ENCODE data around the gene SRD5A1.

SRD5A1 gene, protein sequence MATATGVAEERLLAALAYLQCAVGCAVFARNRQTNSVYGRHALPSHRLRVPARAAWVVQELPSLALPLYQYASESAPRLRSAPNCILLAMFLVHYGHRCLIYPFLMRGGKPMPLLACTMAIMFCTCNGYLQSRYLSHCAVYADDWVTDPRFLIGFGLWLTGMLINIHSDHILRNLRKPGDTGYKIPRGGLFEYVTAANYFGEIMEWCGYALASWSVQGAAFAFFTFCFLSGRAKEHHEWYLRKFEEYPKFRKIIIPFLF

GRCh38 chr5:6632888-6633468, at the start of gene SRD5A1, which contains the start of gene NSUN2:
Gene SRD5A1 (plus strand): TSS chr5:6633440. CDS start chr5:6633577, 137 bp downstream.
Gene NSUN2 (minus strand): TSS chr5:6633044. CDS start chr5:6632979, 65 bp downstream.
- peak; percentile 90 for DNase-seq (ENCODE audit: low read depth)

- no peak for DNase-seq (ENCODE audit: low read depth)
These were observed 49.1 kb upstream of the SRD5A1 start for GRCh38 chr5:6584101-6584645.

GRCh38 chr5:6584727-6585126, 48.5 kb upstream of the SRD5A1 start:
- DNase-seq (ENCODE audit: low read depth) = no peak

DNA sequence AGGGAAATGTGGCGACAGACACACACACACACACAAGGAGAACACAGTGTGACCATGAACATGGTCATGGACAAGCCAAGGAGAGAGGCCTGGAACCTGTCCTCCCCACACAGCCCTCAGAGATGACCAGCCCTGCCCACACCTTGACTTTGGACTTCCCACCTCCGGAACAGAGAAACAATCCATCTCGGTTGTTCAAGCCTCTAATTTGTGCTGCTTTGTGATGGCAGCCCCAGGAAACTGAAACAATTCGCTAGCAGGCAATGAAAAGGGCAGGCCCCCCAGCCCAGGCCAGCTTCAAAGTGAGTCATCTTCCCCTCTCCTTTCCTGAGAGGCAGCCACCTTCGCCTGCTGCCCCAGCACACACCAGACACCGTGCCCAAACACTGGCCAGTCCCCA, 48.1 kb upstream of the SRD5A1 start:
- DNase-seq (ENCODE audit: low read depth) = no peak

DNA sequence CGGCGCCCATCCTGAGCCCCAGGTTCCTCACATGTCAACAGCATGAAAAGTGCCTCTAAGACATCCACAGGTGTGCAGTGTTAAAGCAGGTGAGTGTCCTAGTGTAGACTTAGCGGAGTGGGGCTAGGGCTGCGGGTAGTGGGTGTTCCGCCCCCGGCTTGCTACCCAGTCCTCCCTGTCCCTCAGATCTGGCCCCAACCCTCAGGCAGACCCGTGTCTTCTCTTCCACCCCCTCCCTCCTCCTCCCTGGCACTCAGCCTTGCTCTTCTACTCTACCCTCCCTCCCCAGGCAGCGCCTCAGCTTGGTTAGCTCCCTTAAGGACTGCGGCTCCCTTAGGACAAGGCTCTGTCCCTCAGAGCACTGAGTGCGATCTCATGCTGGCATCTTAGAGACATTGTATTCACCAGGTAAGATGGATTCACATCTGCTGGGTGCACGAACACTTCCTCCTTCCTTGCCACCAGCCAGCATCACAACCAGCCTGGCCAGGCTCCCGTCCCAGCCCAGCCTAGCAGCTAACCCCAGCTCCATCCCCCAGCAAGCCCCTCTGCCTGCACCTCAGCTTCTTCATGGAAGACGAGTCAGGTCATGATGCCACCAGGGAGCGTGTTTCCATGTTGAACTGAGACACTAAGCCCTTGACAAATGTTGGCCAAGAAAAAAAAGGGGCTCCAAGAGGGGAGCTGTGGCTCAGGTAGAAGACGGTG, 47.1 kb upstream of the SRD5A1 start:
- DNase-seq (ENCODE audit: low read depth) = no peak

GRCh38 chr5:6586647-6587042, 46.6 kb upstream of the SRD5A1 start:
- DNase-seq (ENCODE audit: low read depth) = no peak

GRCh38 chr5:6587171-6587570, 46.1 kb upstream of the SRD5A1 start:
- no peak for DNase-seq (ENCODE audit: low read depth)

GRCh38 chr5:6590581-6590980, 42.7 kb upstream of the SRD5A1 start:
- no peak for DNase-seq (ENCODE audit: low read depth)

- no peak for DNase-seq (ENCODE audit: low read depth)
These were observed 41.5 kb upstream of the SRD5A1 start for GRCh38 chr5:6591671-6592288.

DNA sequence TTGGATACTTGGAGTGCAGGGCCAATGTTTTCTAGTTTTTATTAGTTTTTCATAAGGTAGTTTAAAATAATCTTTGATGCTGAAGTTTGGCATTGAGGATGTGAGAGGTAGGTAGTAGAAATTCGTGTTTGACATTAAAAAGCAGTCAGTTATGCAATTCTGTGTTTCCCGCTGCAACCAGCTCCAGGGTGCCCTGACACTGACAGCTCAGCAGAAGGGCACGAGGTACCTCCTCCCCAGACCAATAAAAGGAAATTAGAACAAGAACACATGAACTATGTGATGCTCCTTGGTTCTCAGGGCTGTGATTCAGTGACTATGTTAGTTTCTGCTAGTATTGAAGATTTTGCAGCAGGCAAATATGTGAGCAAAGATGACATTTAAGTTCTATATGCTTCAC, 40.6 kb upstream of the SRD5A1 start:
- DNase-seq (ENCODE audit: low read depth) = no peak

GRCh38 chr5:6593148-6594016, 39.9 kb upstream of the SRD5A1 start:
- DNase-seq (ENCODE audit: low read depth) = no peak

GRCh38 chr5:6594066-6594465, 39.2 kb upstream of the SRD5A1 start:
- no peak for DNase-seq (ENCODE audit: low read depth)

DNA sequence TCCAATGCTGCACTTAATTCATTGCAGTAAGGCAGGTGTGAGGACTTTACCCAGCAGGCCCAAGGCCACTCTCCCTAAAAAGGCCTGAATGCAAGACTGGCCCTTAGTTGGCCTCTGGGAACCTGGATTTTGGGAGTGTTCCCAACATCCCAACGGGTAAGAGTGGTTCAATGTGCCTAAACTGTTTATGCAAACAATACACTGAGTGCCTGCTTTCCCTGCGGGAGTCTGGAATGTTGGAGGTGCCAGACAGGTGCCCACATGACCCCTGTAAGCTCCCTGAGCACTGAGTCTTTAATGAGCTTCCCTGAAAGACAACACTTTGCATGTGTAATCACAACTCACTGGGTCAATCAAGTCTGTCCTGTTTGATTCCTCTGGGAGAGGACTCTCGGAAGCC, 37.8 kb upstream of the SRD5A1 start:
- DNase-seq (ENCODE audit: low read depth) = no peak

DNA sequence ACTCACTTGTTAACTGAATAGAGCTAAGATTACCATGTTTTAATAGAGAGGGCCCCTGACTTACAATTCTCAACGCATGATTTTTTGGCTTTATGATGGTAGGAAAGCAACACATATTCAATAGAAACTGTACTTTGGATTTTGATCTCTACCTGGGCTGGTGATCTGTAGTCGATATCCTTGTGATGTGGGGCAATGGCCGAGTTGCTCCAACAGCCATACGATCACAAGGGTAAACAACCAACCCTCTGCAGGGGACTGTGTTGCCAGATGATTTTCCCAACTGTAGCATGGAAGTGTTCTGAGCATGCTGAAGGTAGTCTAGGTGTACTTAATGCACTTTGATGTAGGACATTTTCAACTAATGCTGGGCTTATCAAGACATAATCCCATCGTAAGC, 36.9 kb upstream of the SRD5A1 start:
- no peak for DNase-seq (ENCODE audit: low read depth)

GRCh38 chr5:6597557-6597956, 35.7 kb upstream of the SRD5A1 start:
- DNase-seq (ENCODE audit: low read depth) = no peak

DNA sequence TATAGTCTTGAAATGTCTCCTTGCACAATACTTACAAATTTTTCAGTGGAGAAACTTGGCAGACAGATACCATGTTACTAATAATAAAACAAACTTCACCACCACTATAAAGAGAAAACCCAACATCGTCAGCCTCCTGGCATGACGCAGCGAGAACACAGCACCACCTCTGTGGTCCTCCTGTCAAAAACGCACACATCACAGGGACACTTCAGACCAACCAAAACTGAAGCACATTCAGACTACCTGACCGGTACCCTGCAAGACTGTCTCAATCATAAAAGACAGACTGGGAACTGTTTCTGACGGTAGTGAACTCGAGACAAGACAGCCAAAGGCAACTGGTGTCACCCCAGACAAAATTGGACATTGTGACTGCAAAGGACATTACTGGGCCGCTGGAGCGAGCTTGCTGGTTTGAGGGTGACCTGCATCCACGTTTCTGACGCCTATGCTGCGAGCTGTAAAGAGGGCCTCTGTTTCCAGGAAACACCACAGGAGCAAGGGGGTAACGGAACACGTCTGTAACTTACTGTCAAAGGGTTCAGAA, 34.8 kb upstream of the SRD5A1 start:
- no peak for DNase-seq (ENCODE audit: low read depth)

- DNase-seq (ENCODE audit: low read depth) = no peak
These were observed 33.5 kb upstream of the SRD5A1 start for GRCh38 chr5:6599739-6600138.

DNA sequence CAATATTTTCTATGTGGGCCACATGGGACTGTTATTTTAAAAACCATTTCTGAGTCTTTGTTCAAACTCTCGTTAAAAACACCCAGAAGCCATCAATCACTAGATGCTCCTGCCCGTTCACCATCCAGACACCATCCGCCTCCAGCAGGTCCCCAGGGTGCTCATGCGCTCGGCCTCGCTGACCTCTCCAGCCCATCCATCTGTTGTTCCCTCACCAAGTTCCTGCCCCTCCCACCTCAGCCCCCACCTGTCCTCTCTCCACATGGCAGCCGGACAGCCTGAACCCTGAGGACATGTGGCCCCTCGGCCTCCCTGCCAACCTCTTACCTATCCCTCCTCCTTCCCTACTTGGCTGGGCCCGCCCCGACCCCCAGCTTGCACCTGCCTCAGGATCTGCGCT, 32.0 kb upstream of the SRD5A1 start:
- DNase-seq (ENCODE audit: low read depth) = no peak

GRCh38 chr5:6601816-6602215, 31.4 kb upstream of the SRD5A1 start:
- DNase-seq (ENCODE audit: low read depth) = no peak

GRCh38 chr5:6602441-6602840, 30.8 kb upstream of the SRD5A1 start:
- DNase-seq (ENCODE audit: low read depth) = no peak

GRCh38 chr5:6603643-6604042, 29.6 kb upstream of the SRD5A1 start:
- no peak for DNase-seq (ENCODE audit: low read depth)
